GM18517 (cell line): Measurements from ENCODE around the gene PCDHA3.
"Not testable (repeated sequence)": the region's sequence is repeated elsewhere in the genome, so short reads cannot be mapped to it uniquely, and the experiment has no call there.

Experiments
- ATAC-seq: cut with Tn5 transposase; IDR thresholded peaks from one replicate; pipeline ENCODE4 v1.9.1; 2021; ENCODE audit warnings: mild to moderate bottlenecking, moderate library complexity; ENCODE audit not compliant: unreplicated experiment

The PCDHA3 gene

GRCh38 chr5:140808889-140809291 is 8.0 kb downstream of the PCDHA3 start:
- ATAC-seq = no peak

- ATAC-seq = no peak
These were observed 20.8 kb downstream of the PCDHA3 start, which contains the start of gene PCDHA5 for GRCh38 chr5:140821375-140822280. Gene PCDHA5, plus strand, starts transcription at chr5:140821613.

- ATAC-seq = no peak
These were observed 21.4 kb downstream of the PCDHA3 start for GRCh38 chr5:140822281-140822629.

- not testable (repeated sequence) for ATAC-seq
These were observed 22.1 kb downstream of the PCDHA3 start for GRCh38 chr5:140822969-140823368.

- no peak for ATAC-seq
These were observed 22.6 kb downstream of the PCDHA3 start for GRCh38 chr5:140823475-140823874.

GRCh38 chr5:140827704-140828361 is 27.0 kb downstream of the PCDHA3 start, which contains the start of gene PCDHA6:
Gene PCDHA6, plus strand, starts transcription at chr5:140827960. Its CDS starts 132 bp downstream, at chr5:140828092.
- no peak for ATAC-seq

- no peak for ATAC-seq
These were observed 27.5 kb downstream of the PCDHA3 start for GRCh38 chr5:140828362-140828737.

GRCh38 chr5:140829511-140830501 is 28.9 kb downstream of the PCDHA3 start:
- ATAC-seq = not testable (repeated sequence)

GRCh38 chr5:140833993-140834392 is 33.1 kb downstream of the PCDHA3 start, which contains the start of gene PCDHA7:
Gene PCDHA7, plus strand, starts transcription at chr5:140834269. Its CDS starts 115 bp downstream, at chr5:140834384.
- ATAC-seq = no peak

- not testable (repeated sequence) for ATAC-seq
These were observed 33.7 kb downstream of the PCDHA3 start for GRCh38 chr5:140834439-140835008.

- no peak for ATAC-seq
These were observed 35.0 kb downstream of the PCDHA3 start for GRCh38 chr5:140835622-140836510.

GRCh38 chr5:140840978-140841962 is 40.4 kb downstream of the PCDHA3 start, which contains the start of gene PCDHA8:
Gene PCDHA8, plus strand, starts transcription at chr5:140841187. Its CDS starts 135 bp downstream, at chr5:140841322.
- ATAC-seq = no peak

- no peak for ATAC-seq
These were observed 42.2 kb downstream of the PCDHA3 start for GRCh38 chr5:140842798-140843733.

- not testable (repeated sequence) for ATAC-seq
These were observed 47.6 kb downstream of the PCDHA3 start, which contains the start of gene PCDHA9 for GRCh38 chr5:140848139-140849102. Gene PCDHA9, plus strand, starts transcription at chr5:140848382. Its CDS starts 114 bp downstream, at chr5:140848496.

GRCh38 chr5:140849831-140850634 is 49.2 kb downstream of the PCDHA3 start:
- not testable (repeated sequence) for ATAC-seq
